Mesenchymal stem cell (in vitro differentiated cells and primary cell): Measurements from ENCODE around the gene REEP5.
"Not testable (repeated sequence)": the region's sequence is repeated elsewhere in the genome, so short reads cannot be mapped to it uniquely, and the experiment has no call there.

Source experiments
- DNase-seq: peaks from one replicate; pipeline ENCODE4 v3.0.0-alpha.2; 2013
- H2AFZ ChIP-seq: one replicate; pipeline ENCODE4 v1.6.1; 2013; ENCODE audit warnings: low read depth, mild to moderate bottlenecking, control low read depth, inconsistent platforms, low read length, moderate library complexity
- H2AK5ac ChIP-seq: 2 replicates; pipeline ENCODE4 v1.6.1; 2013; ENCODE audit warnings: low read length, moderate library complexity, mild to moderate bottlenecking, inconsistent platforms; ENCODE audit not compliant: severe bottlenecking
- H2BK120ac ChIP-seq: one replicate; pipeline ENCODE4 v1.6.1; 2013; ENCODE audit warnings: low read depth, mild to moderate bottlenecking, inconsistent platforms, low read length, moderate library complexity
- H2BK12ac ChIP-seq, 2 experiments: one replicate each; pipeline ENCODE4 v1.6.1; 2013; ENCODE audit warnings: inconsistent platforms in 2 of 2, low read length in 2 of 2, mild to moderate bottlenecking in 2 of 2, moderate library complexity in 2 of 2, control low read depth in 1 of 2
- H2BK15ac ChIP-seq: one replicate; pipeline ENCODE4 v1.6.1; 2013; ENCODE audit warnings: mild to moderate bottlenecking, low read depth, inconsistent platforms; ENCODE audit not compliant: poor library complexity, severe bottlenecking
- H2BK5ac ChIP-seq: 2 replicates; pipeline ENCODE4 v1.6.1; 2013; ENCODE audit warnings: low read depth, mild to moderate bottlenecking, low read length, control low read depth, inconsistent platforms; ENCODE audit not compliant: poor library complexity, severe bottlenecking
- H3K14ac ChIP-seq, 2 experiments: one replicate each; pipeline ENCODE4 v1.6.1; 2013; ENCODE audit warnings: inconsistent platforms in 2 of 2, low read length in 2 of 2, control low read depth in 1 of 2, mild to moderate bottlenecking in 1 of 2, moderate library complexity in 1 of 2
- H3K18ac ChIP-seq, 2 experiments: one replicate each; pipeline ENCODE4 v1.6.1; 2013; ENCODE audit warnings: inconsistent platforms in 2 of 2, low read length in 2 of 2, control low read depth in 1 of 2, low read depth in 1 of 2, mild to moderate bottlenecking in 1 of 2
- H3K23ac ChIP-seq, 2 experiments: one replicate each; pipeline ENCODE4 v1.6.1; 2013; ENCODE audit warnings: inconsistent platforms in 2 of 2, low read length in 2 of 2, mild to moderate bottlenecking in 2 of 2, moderate library complexity in 2 of 2, control low read depth in 1 of 2
- H3K27ac ChIP-seq: 2 replicates; pipeline ENCODE4 v1.5.1; 2013; ENCODE audit warnings: mild to moderate bottlenecking, moderate library complexity, low read length, control low read depth, inconsistent platforms; ENCODE audit not compliant: poor library complexity, severe bottlenecking
- H3K27me3 ChIP-seq, 2 experiments: 2 replicates each; pipeline versions ENCODE4 v1.6.1 to v1.7.0; 2013; ENCODE audit warnings: low read length in 2 of 2, mild to moderate bottlenecking in 2 of 2, moderate library complexity in 2 of 2, control low read depth in 1 of 2, inconsistent platforms in 1 of 2; ENCODE audit not compliant: control insufficient read depth in 1 of 2, insufficient read depth in 1 of 2
- H3K36me3 ChIP-seq, 2 experiments: 2 replicates each; pipeline versions ENCODE4 v1.6.1 to v1.7.0; 2013; ENCODE audit warnings: low read length in 2 of 2, control low read depth in 1 of 2, inconsistent platforms in 1 of 2, low read depth in 1 of 2, mild to moderate bottlenecking in 1 of 2; ENCODE audit not compliant: insufficient read depth in 2 of 2, control insufficient read depth in 1 of 2
- H3K4ac ChIP-seq, 2 experiments: one replicate each; pipeline ENCODE4 v1.6.1; 2013; ENCODE audit warnings: inconsistent platforms in 2 of 2, low read length in 2 of 2, mild to moderate bottlenecking in 2 of 2, moderate library complexity in 2 of 2, control low read depth in 1 of 2, low read depth in 1 of 2
- H3K4me1 ChIP-seq: 2 replicates; pipeline ENCODE4 v1.6.1; 2013; ENCODE audit warnings: low read depth, low read length, control low read depth; ENCODE audit not compliant: control insufficient read depth, insufficient read depth
- H3K4me2 ChIP-seq: 2 replicates; pipeline ENCODE4 v1.6.1; 2013; ENCODE audit warnings: low read length, mild to moderate bottlenecking, inconsistent platforms; ENCODE audit not compliant: poor library complexity, severe bottlenecking
- H3K4me3 ChIP-seq, 2 experiments: 2 replicates each; pipeline versions ENCODE4 v1.5.1 to v1.7.0; 2013; ENCODE audit warnings: low read length in 2 of 2, mild to moderate bottlenecking in 2 of 2, control low read depth in 1 of 2, low read depth in 1 of 2; ENCODE audit not compliant: insufficient read depth in 1 of 2
- H3K79me1 ChIP-seq: replicated peaks from 2 replicates; pipeline ENCODE4 v1.6.1; 2013; ENCODE audit warnings: mild to moderate bottlenecking, control low read depth, low read length, inconsistent platforms; ENCODE audit not compliant: poor library complexity, severe bottlenecking
- H3K9ac ChIP-seq: 2 replicates; pipeline ENCODE4 v1.7.0; 2013; ENCODE audit warnings: mild to moderate bottlenecking, low read length, moderate library complexity
- H3K9me3 ChIP-seq: 2 replicates; pipeline ENCODE4 v1.7.0; 2013; ENCODE audit warnings: mild to moderate bottlenecking, low read length; ENCODE audit not compliant: control insufficient read depth
- H4K8ac ChIP-seq: one replicate; pipeline ENCODE4 v1.6.1; 2013; ENCODE audit warnings: inconsistent platforms, mild to moderate bottlenecking, low read length, moderate library complexity
- H4K91ac ChIP-seq: one replicate; pipeline ENCODE4 v1.6.1; 2013; ENCODE audit warnings: mild to moderate bottlenecking, low read length, inconsistent platforms
- WGBS: methylation state at CpG from one replicate; pipeline ENCODE4 v1.1.7; 2013; ENCODE audit warnings: mixed read lengths; 5-methylcytosine and 5-hydroxymethylcytosine counted together

Gene REEP5

DNA sequence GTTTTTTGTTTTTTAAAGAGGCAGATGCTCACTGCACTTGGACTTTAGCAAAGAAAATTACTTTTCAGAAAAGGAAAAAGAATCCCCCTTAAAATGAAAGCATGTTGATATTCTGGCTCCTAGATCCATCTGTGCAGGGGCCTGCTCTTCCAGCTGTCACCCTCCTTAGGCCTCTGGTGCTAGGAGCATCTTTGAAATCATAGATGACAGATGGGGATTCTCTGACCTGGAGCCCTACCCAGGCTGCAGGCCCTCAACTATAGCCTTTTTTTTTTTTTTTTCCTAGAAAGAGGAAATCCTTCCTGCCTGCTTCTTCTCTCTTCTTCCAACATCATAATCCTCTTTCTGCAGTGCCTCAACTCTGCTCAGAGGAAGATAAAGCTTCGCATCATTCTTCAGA, 38.3 kb upstream of the REEP5 start:
- Histone ChIP-seq H3K79me1 (no peaks in the 10 kb centered on the region), H3K9me3 (no peaks in the 10 kb centered on the region), H3K4ac (no peak overlapping the region), H3K14ac (no peak overlapping the region), H2BK12ac (no peak overlapping the region), H2BK5ac (no peak overlapping the region), H3K23ac (no peak overlapping the region), H3K27ac (no peak overlapping the region), H3K4me3 (no peak overlapping the region), H4K91ac (no peak overlapping the region), H3K18ac (no peak overlapping the region), H2AFZ (no peak overlapping the region), H3K36me3 (no peaks in the 10 kb centered on the region), H2BK120ac (no peak overlapping the region), H2BK15ac (no peak overlapping the region), H4K8ac (no peak overlapping the region), H2AK5ac (no peak overlapping the region), H3K4me2 (no peak overlapping the region), H3K4me1 (peaks cover 5% of the 10 kb centered on the region), H3K27me3 (no peaks in the 10 kb centered on the region), H3K9ac (no peak overlapping the region)
- WGBS = 50% methylated on average over 1 of the region's 1 CpG
- peak; percentile 11 for DNase-seq

DNA sequence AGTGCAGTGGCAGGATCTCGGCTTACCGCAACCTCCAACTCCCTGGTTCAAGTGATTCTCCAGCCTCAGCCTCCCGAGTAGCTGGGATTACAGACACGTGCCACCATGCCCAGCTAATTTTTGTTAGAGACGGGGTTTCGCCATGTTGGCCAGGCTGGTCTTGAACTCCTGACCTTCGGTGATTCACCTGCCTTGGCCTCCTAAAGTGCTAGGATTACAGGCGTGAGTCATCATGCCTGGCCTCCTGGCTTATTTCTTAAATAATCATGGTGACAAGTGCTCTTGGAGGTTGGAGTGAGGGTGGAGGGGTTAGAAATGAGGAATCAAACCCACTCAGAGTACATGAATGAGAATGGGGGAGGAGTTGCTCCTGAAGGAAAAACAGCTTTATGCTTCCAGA, 37.8 kb upstream of the REEP5 start:
- not testable (repeated sequence) for H2BK5ac ChIP-seq, H3K36me3 ChIP-seq, H3K9me3 ChIP-seq, H3K79me1 ChIP-seq, H2BK15ac ChIP-seq, H3K23ac ChIP-seq, H2BK12ac ChIP-seq, H3K14ac ChIP-seq, H3K9ac ChIP-seq, H2AK5ac ChIP-seq, H3K27ac ChIP-seq, H3K4me1 ChIP-seq, H4K8ac ChIP-seq, H2AFZ ChIP-seq, H2BK120ac ChIP-seq, H3K4me2 ChIP-seq, H3K27me3 ChIP-seq, H4K91ac ChIP-seq, H3K4me3 ChIP-seq, H3K4ac ChIP-seq
- WGBS = 41% methylated on average over 8 of the region's 8 CpGs
- DNase-seq = peak; percentile 83
- peak overlapping the region in 1 of 2 experiments; percentile 2 for H3K18ac ChIP-seq

GRCh38 chr5:112958093-112959088, 36.4 kb upstream of the REEP5 start:
- H3K23ac ChIP-seq = no peak overlapping the region
- no peak overlapping the region for H2BK15ac ChIP-seq
- no peak overlapping the region for H3K18ac ChIP-seq
- no peaks in the 10 kb centered on the region for H3K36me3 ChIP-seq
- no peak overlapping the region for H4K91ac ChIP-seq
- H3K4ac ChIP-seq = no peak overlapping the region
- H3K79me1 ChIP-seq = no peaks in the 10 kb centered on the region
- peaks cover 5% of the 10 kb centered on the region for H3K4me1 ChIP-seq
- no peak overlapping the region for H2BK120ac ChIP-seq
- no peak overlapping the region for H4K8ac ChIP-seq
- H2AFZ ChIP-seq = no peak overlapping the region
- no peaks in the 10 kb centered on the region for H3K9me3 ChIP-seq
- no peak overlapping the region for H2AK5ac ChIP-seq
- H3K4me2 ChIP-seq = no peak overlapping the region
- peak overlapping the region; percentile 37 for H3K9ac ChIP-seq
- no peak overlapping the region for H2BK12ac ChIP-seq
- H3K27me3 ChIP-seq = no peaks in the 10 kb centered on the region
- H3K4me3 ChIP-seq = peak overlapping the region in 1 of 2 experiments; percentile 58
- H2BK5ac ChIP-seq = no peak overlapping the region
- 49% methylated on average over 4 of the region's 5 CpGs for WGBS
- peak; percentile 89 for DNase-seq
- no peak overlapping the region for H3K14ac ChIP-seq
- peak overlapping the region; percentile 56 for H3K27ac ChIP-seq

GRCh38 chr5:112957036-112957808, 35.2 kb upstream of the REEP5 start:
- DNase-seq = no peak
- Histone ChIP-seq H3K4ac (no peak overlapping the region), H3K4me3 (no peak overlapping the region), H3K18ac (no peak overlapping the region), H2BK120ac (no peak overlapping the region), H3K9me3 (no peaks in the 10 kb centered on the region), H3K36me3 (no peaks in the 10 kb centered on the region), H3K4me1 (peaks cover 5% of the 10 kb centered on the region), H4K91ac (no peak overlapping the region), H4K8ac (no peak overlapping the region), H2BK12ac (no peak overlapping the region), H3K79me1 (no peaks in the 10 kb centered on the region), H3K23ac (no peak overlapping the region), H2AK5ac (no peak overlapping the region), H3K14ac (no peak overlapping the region), H2BK5ac (no peak overlapping the region), H3K9ac (no peak overlapping the region), H3K4me2 (no peak overlapping the region), H3K27ac (no peak overlapping the region), H3K27me3 (no peaks in the 10 kb centered on the region), H2AFZ (no peak overlapping the region), H2BK15ac (no peak overlapping the region)
- 100% methylated on average over 1 of the region's 2 CpGs for WGBS
